Kidney (tissue), 14 donors: Measurements from ENCODE around the gene SNRNP70. TPM values are rescaled to one million over a fixed set of nuclear protein-coding genes. Genes with fewer than 3 reads are reported as not detected.
"Not testable (repeated sequence)": the region's sequence is repeated elsewhere in the genome, so short reads cannot be mapped to it uniquely, and the experiment has no call there.

Experiments
- DNase-seq, 5 donors: peaks; one replicate each; pipeline ENCODE4 v3.0.0-alpha.2; 2013 to 2020
- FAIRE-seq: peaks from 2 replicates; lab custom pipeline; 2012; peaks lifted over from hg19 to GRCh38; lab: Jason Lieb, UNC
- H3K27ac ChIP-seq, 2 donors: one replicate each; pipeline ENCODE4 v1.7.0; 2013; ENCODE audit warnings: low read depth in 2 of 2, low read length in 2 of 2, inconsistent platforms in 1 of 2
- H3K27me3 ChIP-seq: one replicate; pipeline ENCODE4 v1.7.1; 2013; ENCODE audit warnings: low read length, inconsistent platforms; ENCODE audit not compliant: control insufficient read depth, insufficient read depth
- H3K36me3 ChIP-seq, 3 donors: one replicate each; pipeline versions ENCODE4 v1.7.0 to v1.7.1; 2013; ENCODE audit warnings: low read length in 3 of 3, control low read depth in 1 of 3, inconsistent platforms in 1 of 3; ENCODE audit not compliant: insufficient read depth in 3 of 3, control insufficient read depth in 2 of 3
- H3K4me1 ChIP-seq, 3 donors: one replicate each; pipeline versions ENCODE4 v1.7.0 to v1.7.1; 2013; ENCODE audit warnings: low read length in 3 of 3, inconsistent platforms in 1 of 3, low read depth in 1 of 3; ENCODE audit not compliant: control insufficient read depth in 2 of 3, insufficient read depth in 2 of 3
- H3K4me3 ChIP-seq, 3 donors: one replicate each; pipeline versions ENCODE4 v1.7.0 to v1.8.1; 2013; ENCODE audit warnings: low read length in 3 of 3, control low read depth in 1 of 3, inconsistent platforms in 1 of 3
- H3K9ac ChIP-seq, 3 donors: one replicate each; pipeline versions ENCODE4 v1.7.0 to v1.7.1; 2013; ENCODE audit warnings: low read length in 3 of 3, control low read depth in 1 of 3, inconsistent platforms in 1 of 3
- H3K9me3 ChIP-seq, 3 donors: one replicate each; pipeline versions ENCODE4 v1.7.0 to v1.7.1; 2013; ENCODE audit warnings: low read length in 3 of 3, control low read depth in 1 of 3, inconsistent platforms in 1 of 3; ENCODE audit not compliant: control insufficient read depth in 2 of 3, insufficient read depth in 1 of 3
- CTCF ChIP-seq: IDR thresholded peaks from 3 replicates; pipeline ENCODE4 v1.5.1; 2012; ENCODE audit warnings: mild to moderate bottlenecking, moderate library complexity, borderline replicate concordance; ENCODE audit not compliant: insufficient read depth; ENCODE audit errors: extremely low read depth
- intact Hi-C: fragments of 100-400 bp; cut with DNase I; formaldehyde crosslinking; loops from one replicate; pipeline ENCODE4 v1.11.1; 2022
- polyA plus RNA-seq: library from polyadenylated mRNA; stranded (reverse); fragments of 350-450 nt; fragmentation: Illumina TruSeq; extraction: RNeasy Lipid Tissue Mini Kit (QIAGEN cat#74804); gene quantifications from one replicate; pipeline ENCODE4 v1.2.3, GENCODE V29; 2014; ENCODE audit warnings: low read depth, low replicate concordance; ENCODE audit not compliant: insufficient read depth
- total RNA-seq: library from RNA; stranded (reverse); fragmentation: NEBNext Ultra II Directional; extraction: Animal tissue kit (Norgen Biotek cat#: 25700); gene quantifications from one replicate; pipeline ENCODE4 v1.2.1, GENCODE V29; 2021
- donor health status: control.
- donor health status: control.
- donor health status: control.
- donor health status: control.
- donor health status: control.
- donor health status: DM: yes; HTN: yes; CAD: no.
- donor health status: Normal renal cell carcinoma (clear cell type).

SNRNP70 gene
- total and polyA plus RNA-seq, 2 donors from 2014 or later: 144 to 203 TPM

- Histone ChIP-seq H3K27ac (no peak overlapping the region), H3K27me3 (no peaks in the 10 kb centered on the region), H3K9ac (no peak overlapping the region), H3K36me3 (no peaks in the 10 kb centered on the region), H3K9me3 (no peaks in the 10 kb centered on the region), H3K4me1 (peaks cover 0 to 7% (median 0%) of the 10 kb centered on the region in 3 donors), H3K4me3 (no peak overlapping the region)
- TF ChIP-seq CTCF: no peak
- FAIRE-seq (no peak), DNase-seq (peak in 1 of 5 donors; percentile 13)
- intact Hi-C loops: no loop called here
Observed at GRCh38 chr19:49126575-49126974, 41.3 kb downstream of the SNRNP70 start.

GRCh38 chr19:49127225-49127624 is 42.0 kb downstream of the SNRNP70 start:
- H3K36me3 ChIP-seq, H3K27me3 ChIP-seq, H3K9me3 ChIP-seq, H3K4me3 ChIP-seq, FAIRE-seq, H3K27ac ChIP-seq, DNase-seq, H3K9ac ChIP-seq, H3K4me1 ChIP-seq, intact Hi-C loops: not testable (repeated sequence)

- intact Hi-C loops: no loop called here
- Histone ChIP-seq H3K27ac (peak overlapping the region; percentile 60 to 71), H3K36me3 (no peaks in the 10 kb centered on the region), H3K9me3 (no peaks in the 10 kb centered on the region), H3K27me3 (no peaks in the 10 kb centered on the region), H3K9ac (peak overlapping the region in 1 of 3 donors; percentile 47), H3K4me1 (peaks cover 0 to 7% (median 0%) of the 10 kb centered on the region in 3 donors), H3K4me3 (peak overlapping the region; percentile 45 to 69 (median 53))
- no peak for TF ChIP-seq CTCF
- no peak for FAIRE-seq
- DNase-seq: peak; percentile 98 to 99 (median 99)
Observed at GRCh38 chr19:49127674-49128544, 42.7 kb downstream of the SNRNP70 start.

GRCh38 chr19:49128545-49129237 is 43.4 kb downstream of the SNRNP70 start:
- intact Hi-C loops: no loop called here
- H3K27ac ChIP-seq: no peak overlapping the region
- H3K27me3 ChIP-seq: no peaks in the 10 kb centered on the region
- TF ChIP-seq CTCF: no peak
- H3K9ac ChIP-seq: no peak overlapping the region
- H3K4me1 ChIP-seq: peaks cover 0 to 8% (median 0%) of the 10 kb centered on the region in 3 donors
- no peaks in the 10 kb centered on the region for H3K9me3 ChIP-seq
- no peaks in the 10 kb centered on the region for H3K36me3 ChIP-seq
- peak in 1 of 5 donors; percentile 78 for DNase-seq
- no peak for FAIRE-seq
- peak overlapping the region in 1 of 3 donors; percentile 45 for H3K4me3 ChIP-seq
